HepG2 (cell line): Measurements from ENCODE around the gene CHID1. TPM values are rescaled to one million over a fixed set of nuclear protein-coding genes. Genes with fewer than 3 reads are reported as not detected.

Experiments
- ARHGAP35 ChIP-seq: sonication (generic); formaldehyde crosslinking; IDR thresholded peaks from 2 replicates; pipeline ENCODE4 v1.9.0; 2022; ENCODE audit warnings: mild to moderate bottlenecking, inconsistent platforms, moderate library complexity, missing genetic modification reagents, borderline replicate concordance
- DDIT3 ChIP-seq: sonication (generic); formaldehyde crosslinking; IDR thresholded peaks from 2 replicates; pipeline ENCODE4 v1.4.0; 2020; ENCODE audit warnings: mild to moderate bottlenecking, missing genetic modification reagents
- ELF4 ChIP-seq: sonication (generic); formaldehyde crosslinking; IDR thresholded peaks from 2 replicates; pipeline ENCODE4 v1.5.0; 2020; ENCODE audit warnings: missing genetic modification reagents, mild to moderate bottlenecking, moderate library complexity, borderline replicate concordance
- FOXA1 ChIP-seq, 2 experiments: fragments of 450-650 bp in 1 of 2; sonication (generic) in 1 of 2; formaldehyde crosslinking in 1 of 2; IDR thresholded peaks; 2 replicates each; pipeline versions ENCODE4 v1.4.0 to v1.6.1; 2016 to 2020; ENCODE audit warnings: missing genetic modification reagents in 1 of 2
- MAFK ChIP-seq, 2 experiments: IDR thresholded peaks in 1 of 2; conservative IDR thresholded peaks in 1 of 2; 2 replicates each; pipeline ENCODE4 v1.6.1; 2011; ENCODE audit warnings: improper control_type of control experiment in 2 of 2, low read length in 2 of 2
- SNAPC4 ChIP-seq: sonication (generic); formaldehyde crosslinking; IDR thresholded peaks from 2 replicates; pipeline ENCODE4 v1.4.0; 2020; ENCODE audit warnings: mild to moderate bottlenecking, missing genetic modification reagents
- STAG1 ChIP-seq: sonication (generic); formaldehyde crosslinking; IDR thresholded peaks from 2 replicates; pipeline ENCODE4 v1.4.0; 2020; ENCODE audit warnings: missing genetic modification reagents
- THAP7 ChIP-seq: sonication (generic); formaldehyde crosslinking; IDR thresholded peaks from 2 replicates; pipeline ENCODE4 v1.8.1; 2023; ENCODE audit warnings: mild to moderate bottlenecking, missing genetic modification reagents
- UBTF ChIP-seq: sonication (generic); formaldehyde crosslinking; IDR thresholded peaks from 2 replicates; pipeline ENCODE4 v1.4.0; 2020; ENCODE audit warnings: mild to moderate bottlenecking, missing genetic modification reagents
- XRCC5 ChIP-seq: fragments of 200-400 bp; formaldehyde crosslinking; optimal IDR thresholded peaks from 2 replicates; pipeline ENCODE3; 2017; ENCODE audit warnings: mild to moderate bottlenecking, low read length
- ZBTB3 ChIP-seq: sonication (generic); formaldehyde crosslinking; IDR thresholded peaks from 2 replicates; pipeline ENCODE4 v1.4.0; 2020; ENCODE audit warnings: low read depth, mild to moderate bottlenecking, moderate library complexity, missing genetic modification reagents, borderline replicate concordance
- ZBTB49 ChIP-seq: sonication (generic); formaldehyde crosslinking; IDR thresholded peaks from 2 replicates; pipeline ENCODE4 v1.4.0; 2020; ENCODE audit warnings: missing genetic modification reagents, borderline replicate concordance
- ZNF24 ChIP-seq: fragments of 450-650 bp; IDR thresholded peaks from 2 replicates; pipeline ENCODE4 v1.6.1; 2017; ENCODE audit warnings: antibody characterized with exemption, mild to moderate bottlenecking
- ZNF556 ChIP-seq: sonication (generic); formaldehyde crosslinking; IDR thresholded peaks from 2 replicates; pipeline ENCODE4 v1.4.0; 2020; ENCODE audit warnings: mild to moderate bottlenecking, missing genetic modification reagents, borderline replicate concordance
- ZNF562 ChIP-seq: sonication (generic); formaldehyde crosslinking; IDR thresholded peaks from 2 replicates; pipeline ENCODE4 v1.8.0; 2022; ENCODE audit warnings: missing genetic modification reagents, borderline replicate concordance
- ZNF605 ChIP-seq: sonication (generic); formaldehyde crosslinking; IDR thresholded peaks from 2 replicates; pipeline ENCODE4 v1.8.0; 2022; ENCODE audit warnings: mild to moderate bottlenecking, missing genetic modification reagents
- ZNF780A ChIP-seq: sonication (generic); formaldehyde crosslinking; IDR thresholded peaks from 2 replicates; pipeline ENCODE4 v1.8.0; 2022; ENCODE audit warnings: mild to moderate bottlenecking, missing genetic modification reagents, moderate library complexity
- polyA plus RNA-seq, 8 experiments: library from polyadenylated mRNA; depleted of rRNA in 3 of 8; stranded (reverse) in 7 of 8; unstranded in 1 of 8; fragments of >200 nt; fragmentation: Illumina TruSeq in 4 of 8; extraction: Trizol in 4 of 8; gene quantifications; 2 replicates each; pipeline versions ENCODE4 v1.2.1 to v1.2.3, GENCODE V29; 2011 to 2016; ENCODE audit warnings: low read depth in 4 of 8, missing spikeins in 1 of 8, mixed read lengths in 1 of 8; ENCODE audit not compliant: insufficient read depth in 1 of 8
- total RNA-seq, 5 experiments: library from RNA; depleted of rRNA; stranded (reverse); fragments of >200 nt; fragmentation: Illumina TruSeq; extraction: Trizol; gene quantifications; 2 replicates each; pipeline ENCODE4 v1.2.3, GENCODE V29; 2016; ENCODE audit warnings: low read depth in 1 of 5

The CHID1 gene
- total and polyA plus RNA-seq, 2 of the 13 experiments (the other 11 are each of a cell fraction or from before 2014, with no cell fraction given), result 65.1 to 93.6 TPM

- no peak for TF ChIP-seq ZBTB49
- TF ChIP-seq ELF4 (CRISPR knock-in tag), result no peak
- TF ChIP-seq SNAPC4 (CRISPR knock-in tag), result no peak
- TF ChIP-seq ZNF605, result peak; percentile 56
- no peak for TF ChIP-seq MAFK (conservative IDR thresholded peaks at IDR 0.05 in 1 of 2, IDR thresholded peaks at IDR 0.05 in 1 of 2; ENCODE audit: low read length in 2 of 2)
- TF ChIP-seq ARHGAP35 (CRISPR knock-in tag), result no peak; the same call in 1 of the 2 replicates
- peak; percentile 87; the same call in 1 of the 2 replicates for TF ChIP-seq ZNF556
- no peak for TF ChIP-seq XRCC5
- no peak for TF ChIP-seq ZBTB3 (CRISPR knock-in tag)
- TF ChIP-seq ZNF562 (CRISPR knock-in tag), result no peak
- TF ChIP-seq THAP7 (CRISPR knock-in tag), result no peak
- TF ChIP-seq ZNF780A (CRISPR knock-in tag), result 0 out of 2 replicates have a peak, but pooled peaks have one; percentile 57
- TF ChIP-seq DDIT3 (CRISPR knock-in tag), result no peak
- TF ChIP-seq UBTF (CRISPR knock-in tag), result peak; percentile 67
- TF ChIP-seq FOXA1 (IDR thresholded peaks at IDR 0.05), result no peak
- TF ChIP-seq FOXA1 (CRISPR knock-in tag; IDR thresholded peaks at IDR 0.05), result peak; percentile 94
- TF ChIP-seq ZNF24, result no peak
- no peak for TF ChIP-seq STAG1 (CRISPR knock-in tag)
Measured at GRCh38 chr11:843818-844692, 66.6 kb downstream of the CHID1 start (continued).
